Body of pancreas (tissue), 4 donors: ENCODE results near the gene PLEKHA6.

ENCODE experiments used
- POLR2A ChIP-seq, 3 donors: fragments of 450-650 bp; IDR thresholded peaks; one replicate each; pipeline ENCODE4 v1.6.1; 2016; ENCODE audit warnings: antibody characterized with exemption in 3 of 3, mild to moderate bottlenecking in 2 of 3
- TF ChIP-seq, protein P1 (sequence below), 7 experiments: fragments of 450-650 bp in 4 of 7; fragments of 200-600 bp in 3 of 7; sonication (generic) in 3 of 7; IDR thresholded peaks; one replicate each; pipeline ENCODE4 v1.5.1; 2016 to 2019; ENCODE audit warnings: antibody characterized with exemption in 7 of 7

DNA sequence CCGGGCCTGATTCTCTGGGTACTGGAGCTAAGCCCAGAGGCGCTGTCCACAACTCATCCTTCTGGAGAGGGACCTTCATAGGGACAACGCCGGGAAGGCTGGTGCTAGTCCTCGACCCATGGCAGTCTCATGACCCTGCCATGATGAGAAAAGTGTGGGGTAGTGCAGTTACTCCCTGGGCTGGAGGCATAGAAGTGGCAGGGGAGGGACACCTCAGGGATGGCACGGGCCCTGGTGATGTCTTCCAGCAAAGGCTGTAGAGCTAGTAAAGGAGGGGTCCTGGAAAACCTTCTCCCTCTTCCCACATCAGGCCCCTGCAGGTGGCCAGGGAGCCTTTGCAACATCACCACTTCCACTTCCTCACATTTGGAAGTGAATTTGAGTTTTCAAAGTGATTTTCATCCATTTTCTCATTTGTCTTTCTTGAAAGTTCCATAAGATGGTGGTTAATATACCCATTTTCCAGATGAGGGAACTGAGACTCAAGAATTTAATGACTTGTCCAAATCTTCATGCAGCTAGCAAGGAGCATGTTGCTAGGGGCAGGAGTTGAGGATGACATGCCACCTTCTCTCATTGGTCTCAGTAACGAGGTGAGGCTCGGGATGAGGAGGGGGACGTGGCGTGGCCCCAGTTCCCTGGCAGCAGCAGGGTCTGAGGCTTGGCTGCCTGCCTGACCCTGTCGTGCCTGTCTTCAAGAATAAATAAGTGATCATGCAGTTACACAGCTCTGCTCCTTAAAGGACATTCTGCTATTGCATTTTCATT lies 142.7 kb downstream of the PLEKHA6 start:
- TF ChIP-seq, protein P1, sequence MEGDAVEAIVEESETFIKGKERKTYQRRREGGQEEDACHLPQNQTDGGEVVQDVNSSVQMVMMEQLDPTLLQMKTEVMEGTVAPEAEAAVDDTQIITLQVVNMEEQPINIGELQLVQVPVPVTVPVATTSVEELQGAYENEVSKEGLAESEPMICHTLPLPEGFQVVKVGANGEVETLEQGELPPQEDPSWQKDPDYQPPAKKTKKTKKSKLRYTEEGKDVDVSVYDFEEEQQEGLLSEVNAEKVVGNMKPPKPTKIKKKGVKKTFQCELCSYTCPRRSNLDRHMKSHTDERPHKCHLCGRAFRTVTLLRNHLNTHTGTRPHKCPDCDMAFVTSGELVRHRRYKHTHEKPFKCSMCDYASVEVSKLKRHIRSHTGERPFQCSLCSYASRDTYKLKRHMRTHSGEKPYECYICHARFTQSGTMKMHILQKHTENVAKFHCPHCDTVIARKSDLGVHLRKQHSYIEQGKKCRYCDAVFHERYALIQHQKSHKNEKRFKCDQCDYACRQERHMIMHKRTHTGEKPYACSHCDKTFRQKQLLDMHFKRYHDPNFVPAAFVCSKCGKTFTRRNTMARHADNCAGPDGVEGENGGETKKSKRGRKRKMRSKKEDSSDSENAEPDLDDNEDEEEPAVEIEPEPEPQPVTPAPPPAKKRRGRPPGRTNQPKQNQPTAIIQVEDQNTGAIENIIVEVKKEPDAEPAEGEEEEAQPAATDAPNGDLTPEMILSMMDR (IDR thresholded peaks at IDR 0.05) = no peak
- TF ChIP-seq POLR2A (IDR thresholded peaks at IDR 0.05) = no peak
